GM18502 (cell line): Measurements from ENCODE around the gene PLEKHG7.
"Not testable (repeated sequence)": the region's sequence is repeated elsewhere in the genome, so short reads cannot be mapped to it uniquely, and the experiment has no call there.

Experiments
- ATAC-seq: cut with Tn5 transposase; IDR thresholded peaks from one replicate; pipeline ENCODE4 v1.9.1; 2021; ENCODE audit warnings: mild to moderate bottlenecking; ENCODE audit not compliant: unreplicated experiment, poor library complexity

Gene PLEKHG7

GRCh38 chr12:92740411-92740810 lies 37.6 kb downstream of the PLEKHG7 start:
- ATAC-seq = no peak

DNA sequence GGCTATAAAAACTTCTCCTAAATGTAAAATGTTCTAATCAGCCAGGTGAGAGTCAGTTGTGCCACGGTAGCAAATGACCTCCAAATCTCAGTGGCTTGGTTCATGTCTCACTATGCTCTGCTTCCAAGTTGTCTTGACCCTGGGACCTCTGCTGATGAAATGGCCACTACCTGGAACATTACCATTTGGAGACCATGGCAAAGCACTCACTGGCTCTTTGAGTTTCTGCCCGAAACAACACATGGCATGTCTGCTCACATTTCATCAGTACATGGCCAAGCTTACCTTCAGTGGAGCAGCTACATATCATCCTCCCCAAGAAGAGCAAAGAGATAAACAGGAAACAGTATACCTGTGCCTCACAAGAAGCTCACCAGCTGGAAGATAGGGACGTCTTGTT lies 40.2 kb downstream of the PLEKHG7 start:
- no peak for ATAC-seq

DNA sequence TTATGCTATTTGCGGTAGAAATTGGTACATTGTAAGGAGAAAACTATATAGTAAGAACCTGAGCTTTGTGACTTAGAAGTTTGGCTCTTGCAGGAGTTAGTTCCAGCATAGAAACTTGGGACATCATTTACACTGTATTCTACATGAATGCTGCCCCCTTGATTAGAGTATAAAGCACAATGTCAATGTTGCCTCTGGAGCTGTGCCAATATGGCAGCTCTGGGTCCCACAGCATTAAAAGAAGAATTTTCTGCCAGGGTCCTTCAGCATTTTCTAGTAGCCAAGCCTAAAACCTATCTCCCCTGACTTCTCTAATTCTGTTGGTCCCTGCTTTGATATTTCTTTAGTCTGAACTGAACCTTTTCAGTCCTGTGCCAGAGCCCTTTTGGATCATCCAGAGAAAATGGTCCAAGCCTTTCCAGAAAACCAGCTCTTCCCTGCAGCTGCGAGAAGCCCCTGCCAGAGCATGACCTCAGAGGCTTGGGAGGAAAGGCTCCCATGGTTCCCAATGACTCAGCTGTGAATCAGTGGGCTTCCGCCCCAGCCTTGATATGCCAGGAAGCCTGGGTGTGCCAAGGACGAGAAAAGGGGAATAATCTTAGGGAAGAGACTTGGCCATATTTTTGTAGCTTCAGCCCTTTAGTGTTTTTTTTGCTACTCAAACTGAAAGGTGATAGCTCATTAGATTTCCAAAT lies 43.2 kb downstream of the PLEKHG7 start:
- ATAC-seq = no peak

DNA sequence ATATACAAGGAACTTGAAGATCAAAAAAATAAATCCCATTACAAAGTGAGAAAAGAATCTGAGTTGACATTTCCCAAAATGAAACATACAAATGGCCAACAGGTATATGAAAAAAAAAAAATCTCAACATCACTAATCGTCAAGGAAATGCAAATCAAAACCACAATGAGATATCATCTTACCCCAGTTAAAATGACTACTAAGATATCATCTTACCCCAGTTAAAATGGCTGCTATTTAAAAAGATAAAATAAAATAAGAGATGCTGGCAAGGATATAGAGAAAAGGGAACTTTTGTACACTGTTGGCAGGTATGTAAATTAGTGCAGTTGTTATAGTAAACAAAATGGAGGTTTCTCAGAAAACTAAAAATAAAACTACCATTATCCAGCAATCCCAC lies 44.4 kb downstream of the PLEKHG7 start:
- no peak for ATAC-seq

DNA sequence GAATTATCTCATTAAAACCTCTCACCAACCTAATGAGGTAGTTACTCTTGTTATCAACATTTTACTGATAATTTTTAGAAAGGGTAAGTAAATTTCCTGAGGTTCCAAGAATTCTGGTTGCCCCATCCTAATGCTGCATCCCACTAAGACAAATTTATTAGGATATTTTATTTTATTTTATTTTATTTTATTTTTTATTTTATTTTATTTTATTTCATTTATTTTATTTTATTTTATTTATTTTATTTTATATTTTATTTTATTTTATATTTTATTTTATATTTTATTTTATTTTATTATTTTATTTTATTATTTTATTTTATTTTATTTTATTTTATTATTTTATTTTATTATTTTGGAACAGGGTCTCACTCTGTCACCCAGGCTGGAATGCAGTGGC lies 46.9 kb downstream of the PLEKHG7 start:
- ATAC-seq = not testable (repeated sequence)

- ATAC-seq = no peak
Measured at GRCh38 chr12:92753976-92754885, 51.4 kb downstream of the PLEKHG7 start.

DNA sequence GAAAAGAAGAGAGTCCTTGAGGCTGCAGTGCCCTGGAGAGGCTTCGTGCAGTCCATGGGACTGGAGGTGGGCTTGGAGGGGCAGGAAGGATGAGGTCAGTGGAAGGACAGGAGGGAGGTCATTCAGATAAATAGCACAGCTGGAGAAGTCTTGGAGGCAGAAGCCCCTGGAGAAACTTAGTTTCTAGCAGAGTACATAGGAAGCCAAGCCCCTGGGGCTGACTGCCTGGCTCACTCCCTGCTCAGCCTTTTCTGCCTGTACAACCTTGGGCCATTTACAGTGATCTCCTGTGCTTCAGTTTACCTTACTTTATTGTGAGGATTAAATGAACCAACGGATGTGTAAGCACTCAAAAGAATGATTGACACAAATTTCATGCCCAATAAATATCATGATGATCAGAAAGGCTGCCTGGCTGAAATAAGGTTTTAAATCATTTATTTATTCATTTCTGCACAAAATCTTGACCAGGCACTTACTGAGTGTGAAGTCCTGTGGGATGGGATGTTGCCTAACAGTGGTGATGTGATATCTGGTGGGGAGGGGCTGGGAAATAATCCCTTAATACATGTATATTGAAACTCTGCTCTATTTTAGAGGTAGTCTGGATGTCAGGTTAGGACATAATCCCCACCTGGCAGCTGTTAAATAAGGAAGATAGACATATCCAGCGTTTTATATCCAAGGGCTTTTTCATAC lies 54.3 kb downstream of the PLEKHG7 start:
- ATAC-seq = no peak

DNA sequence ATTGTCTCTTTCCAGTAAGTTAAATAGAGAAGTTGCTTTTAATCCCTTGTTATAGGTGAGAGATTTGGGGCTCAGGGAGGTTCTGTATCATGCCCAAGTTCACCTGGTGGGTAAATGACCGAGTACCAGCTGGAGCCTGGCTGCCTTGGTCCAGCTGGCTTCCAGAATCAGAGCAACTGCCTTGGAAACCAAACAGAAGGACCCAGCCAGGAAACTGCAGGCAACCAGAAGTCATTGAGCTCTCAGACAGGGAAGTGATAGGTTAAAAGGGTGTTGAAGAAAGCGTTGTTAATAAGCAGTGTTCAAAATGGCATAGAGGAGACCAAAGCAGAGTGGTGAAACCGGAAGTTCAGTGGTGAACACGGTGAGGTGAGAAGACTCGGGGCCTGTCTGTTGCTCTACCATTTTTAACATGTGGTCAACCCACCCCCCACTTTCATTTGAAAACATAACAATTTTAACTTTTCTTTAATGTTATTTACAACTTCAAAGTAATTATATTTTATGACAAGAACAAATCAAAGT lies 54.9 kb downstream of the PLEKHG7 start:
- no peak for ATAC-seq

- no peak for ATAC-seq
Measured at GRCh38 chr12:92759634-92760268, 57.0 kb downstream of the PLEKHG7 start.

DNA sequence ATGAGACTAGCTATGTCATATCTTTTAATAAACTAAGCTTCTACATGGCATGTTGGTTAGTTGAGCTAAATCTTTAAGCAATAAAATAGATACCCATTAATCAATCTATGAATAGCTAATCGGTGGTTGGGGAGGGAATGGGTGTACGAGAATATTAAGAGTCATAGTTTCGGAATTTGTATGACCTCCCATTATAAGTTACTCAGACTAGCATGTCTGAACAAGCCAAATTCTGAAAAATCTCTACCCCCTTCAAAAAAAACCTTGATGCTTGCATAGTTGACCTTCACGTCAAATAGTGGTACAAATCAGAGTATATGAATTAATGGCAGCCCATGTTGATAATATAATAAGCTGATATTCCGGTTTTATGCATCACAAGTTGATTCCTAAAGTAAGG lies 60.0 kb downstream of the PLEKHG7 start:
- no peak for ATAC-seq

GRCh38 chr12:92764831-92765230 lies 62.0 kb downstream of the PLEKHG7 start:
- no peak for ATAC-seq

DNA sequence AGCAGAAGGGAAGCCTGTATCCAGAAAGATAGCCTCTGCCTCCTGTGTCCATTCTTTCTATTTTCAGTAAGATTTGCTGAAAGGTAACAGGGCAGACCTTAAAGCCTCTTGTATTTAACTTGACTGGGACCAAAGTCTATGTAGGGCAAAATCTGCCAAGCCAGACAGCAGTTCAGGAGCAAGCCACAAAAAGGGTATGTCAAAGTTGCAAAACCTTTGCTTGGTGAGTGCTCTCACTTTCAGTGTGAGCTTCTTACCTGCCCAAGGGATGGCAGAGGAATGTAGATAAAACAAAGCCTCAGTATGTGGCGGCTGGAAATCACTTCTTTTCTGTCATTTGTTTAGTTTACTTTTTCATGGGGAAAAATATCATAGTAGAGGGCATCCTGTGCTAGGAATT lies 63.1 kb downstream of the PLEKHG7 start:
- ATAC-seq = no peak

- peak; percentile 85 for ATAC-seq
Measured at GRCh38 chr12:92769124-92769901, 66.5 kb downstream of the PLEKHG7 start.

DNA sequence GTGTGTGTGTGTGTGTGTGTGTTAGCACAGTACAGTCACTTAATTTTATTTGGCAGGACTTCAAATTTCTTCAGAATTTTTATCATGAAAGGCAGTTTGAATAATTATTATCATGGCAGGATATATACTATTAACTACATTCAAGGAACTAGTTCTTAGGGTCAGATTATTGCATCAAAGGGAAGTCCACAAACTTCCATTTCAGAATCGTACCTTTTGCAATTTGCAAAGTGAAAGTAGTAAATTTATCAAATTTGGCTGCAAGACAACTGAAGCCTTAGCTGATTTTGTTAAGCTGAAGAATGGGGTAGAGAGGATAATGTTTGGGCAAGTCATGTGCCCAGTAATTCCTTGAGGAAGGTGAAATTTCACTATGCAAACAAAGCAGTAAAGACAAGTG lies 68.2 kb downstream of the PLEKHG7 start:
- no peak for ATAC-seq

- no peak for ATAC-seq
Measured at GRCh38 chr12:92775416-92775815, 72.6 kb downstream of the PLEKHG7 start.

DNA sequence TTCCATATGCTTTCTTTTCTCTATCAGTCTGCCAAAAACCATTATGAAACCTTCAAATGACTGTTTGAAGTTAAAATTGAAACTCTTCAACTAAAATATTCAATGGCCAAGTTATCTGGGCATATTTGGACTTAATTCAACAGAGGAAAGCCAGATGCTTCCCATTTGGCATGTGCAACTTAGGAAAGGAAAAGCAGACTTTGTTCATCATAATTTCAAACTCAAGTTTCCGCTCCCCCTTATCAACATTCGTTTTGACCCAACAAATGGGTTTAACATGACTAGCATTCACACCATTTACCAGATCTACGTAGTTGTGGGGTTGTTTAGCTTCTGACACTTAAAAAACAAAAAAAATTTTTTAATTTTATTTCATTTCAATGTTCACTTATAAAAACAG lies 75.7 kb downstream of the PLEKHG7 start:
- ATAC-seq = no peak

GRCh38 chr12:92779902-92780301 lies 77.1 kb downstream of the PLEKHG7 start:
- ATAC-seq = no peak

- no peak for ATAC-seq
Measured at GRCh38 chr12:92784356-92784755, 81.6 kb downstream of the PLEKHG7 start.

- peak; percentile 97 for ATAC-seq
Measured at GRCh38 chr12:92784797-92785562, 82.2 kb downstream of the PLEKHG7 start.
